Stimulated activated CD4-positive, alpha-beta T cell treated with anti-CD3 and anti-CD28 coated beads, Interleukin-4, amount 100 ng/mL, for 4 hours (primary cell): ENCODE data around the gene C5orf15.

ENCODE experiments used
- DNase-seq, 2 experiments: peaks; one replicate each; pipeline ENCODE4 v3.0.0-alpha.2; 2020

Gene C5orf15

DNA sequence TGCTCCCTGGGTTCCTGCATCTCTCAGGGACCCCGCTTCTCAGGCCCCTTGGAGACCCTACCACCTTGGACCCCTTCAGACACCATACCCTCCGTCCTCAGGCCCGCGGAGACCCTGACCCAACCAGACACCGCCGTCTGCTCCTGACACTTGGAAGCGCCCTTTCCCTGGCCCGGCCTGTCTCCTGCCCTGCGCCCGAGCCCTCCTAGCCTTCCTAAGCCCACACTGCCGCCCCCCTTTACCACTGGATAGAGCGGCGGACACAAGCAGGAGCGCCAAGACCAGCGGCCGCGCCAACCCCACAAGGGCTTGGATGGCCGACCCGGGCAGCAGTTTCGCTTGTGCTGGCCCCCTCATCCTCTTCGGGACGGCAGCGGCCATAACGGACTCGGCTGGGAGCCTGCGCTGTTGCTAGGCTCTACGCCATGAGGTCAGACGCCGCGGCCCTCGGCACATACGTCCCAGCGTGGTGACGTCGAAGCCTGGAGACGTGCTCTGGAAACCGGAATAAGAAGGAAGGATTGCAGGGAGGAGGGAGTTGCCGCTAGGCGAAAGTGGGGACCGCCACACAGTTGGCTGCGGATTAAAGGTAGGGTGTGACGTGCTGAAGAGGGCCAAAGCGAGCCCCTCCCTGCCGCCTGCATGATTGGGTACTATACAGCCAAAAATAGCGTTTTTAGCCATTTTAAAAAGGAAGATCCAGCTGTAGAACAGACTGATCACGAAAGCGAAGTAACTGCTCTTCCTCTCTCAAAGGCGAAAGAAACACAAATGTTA lies at the start of gene C5orf15:
TSS of gene C5orf15 (minus strand) at position 422 of the 777 bp plus-strand sequence. CDS start at position 381, 41 bp downstream.
- DNase-seq: peak; percentile 86 to 88

- no peak for DNase-seq
Observed at GRCh38 chr5:134008266-134008749, 39.9 kb upstream of the C5orf15 start.

- no peak for DNase-seq
Observed at GRCh38 chr5:134007581-134008265, 39.3 kb upstream of the C5orf15 start.

DNA sequence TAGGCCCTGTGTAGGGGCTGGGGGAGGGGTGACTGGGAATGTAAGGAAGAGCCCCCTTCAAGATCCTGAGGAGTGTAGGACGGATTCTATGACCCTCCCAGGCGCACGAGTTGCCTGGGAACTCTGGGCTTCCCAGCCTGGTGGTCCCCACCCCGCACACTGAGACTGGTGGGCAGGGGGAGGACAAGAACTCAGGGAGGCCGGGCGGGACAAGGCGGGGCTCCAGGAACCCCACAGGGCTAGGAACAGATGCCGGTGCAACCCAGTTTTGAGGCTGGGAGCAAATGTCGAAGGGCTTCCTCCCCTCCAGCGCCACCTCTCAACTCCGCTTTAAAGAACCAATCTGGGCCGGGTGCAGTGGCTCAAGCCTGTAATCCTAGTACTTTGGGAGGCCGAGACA lies 37.7 kb upstream of the C5orf15 start:
- no peak for DNase-seq

DNA sequence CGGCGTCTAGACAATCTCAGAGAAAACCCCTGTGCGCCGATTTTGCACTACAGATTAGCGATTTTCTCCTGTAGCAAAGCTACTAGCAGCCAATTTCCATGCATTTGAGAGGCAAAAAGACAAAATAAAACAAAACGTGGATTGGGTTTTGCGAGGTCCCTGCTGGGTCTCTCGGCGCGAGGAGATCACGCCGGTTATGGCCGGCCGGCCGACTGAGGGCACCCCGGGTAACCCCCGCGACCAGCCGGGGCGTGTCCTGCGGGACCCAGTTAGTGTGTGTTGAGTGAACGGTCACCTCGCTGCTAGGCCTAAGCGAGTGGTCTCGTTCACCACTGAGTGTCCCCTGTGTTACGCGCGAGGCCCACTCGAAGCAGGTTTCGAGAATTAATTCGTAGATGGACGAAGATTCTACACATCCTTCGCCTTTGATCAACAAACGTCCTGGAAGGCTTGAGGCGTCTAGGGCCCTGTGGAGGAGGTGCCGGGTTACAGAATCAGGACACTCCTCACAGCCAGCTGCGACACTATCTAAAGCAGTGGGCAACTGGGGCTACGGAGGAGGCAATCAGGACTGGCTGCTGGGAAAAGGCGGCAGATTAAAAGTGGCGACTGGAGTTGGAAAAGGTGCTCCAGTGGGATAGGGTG lies 37.1 kb upstream of the C5orf15 start:
- DNase-seq: no peak

GRCh38 chr5:134004626-134005416 lies 36.4 kb upstream of the C5orf15 start, which contains the start of gene VDAC1:
Gene VDAC1, minus strand, starts transcription at chr5:134004975. Its CDS starts 11,963 bp downstream, at chr5:133993012.
- DNase-seq: peak; percentile 74 to 81

GRCh38 chr5:134003817-134004625 lies 35.6 kb upstream of the C5orf15 start:
- DNase-seq: peak; percentile 49 to 51

- peak; percentile 17 to 41 for DNase-seq
Observed at GRCh38 chr5:134003064-134003816, 34.8 kb upstream of the C5orf15 start.

- no peak for DNase-seq
Observed at GRCh38 chr5:134001938-134002731, 33.7 kb upstream of the C5orf15 start.

DNA sequence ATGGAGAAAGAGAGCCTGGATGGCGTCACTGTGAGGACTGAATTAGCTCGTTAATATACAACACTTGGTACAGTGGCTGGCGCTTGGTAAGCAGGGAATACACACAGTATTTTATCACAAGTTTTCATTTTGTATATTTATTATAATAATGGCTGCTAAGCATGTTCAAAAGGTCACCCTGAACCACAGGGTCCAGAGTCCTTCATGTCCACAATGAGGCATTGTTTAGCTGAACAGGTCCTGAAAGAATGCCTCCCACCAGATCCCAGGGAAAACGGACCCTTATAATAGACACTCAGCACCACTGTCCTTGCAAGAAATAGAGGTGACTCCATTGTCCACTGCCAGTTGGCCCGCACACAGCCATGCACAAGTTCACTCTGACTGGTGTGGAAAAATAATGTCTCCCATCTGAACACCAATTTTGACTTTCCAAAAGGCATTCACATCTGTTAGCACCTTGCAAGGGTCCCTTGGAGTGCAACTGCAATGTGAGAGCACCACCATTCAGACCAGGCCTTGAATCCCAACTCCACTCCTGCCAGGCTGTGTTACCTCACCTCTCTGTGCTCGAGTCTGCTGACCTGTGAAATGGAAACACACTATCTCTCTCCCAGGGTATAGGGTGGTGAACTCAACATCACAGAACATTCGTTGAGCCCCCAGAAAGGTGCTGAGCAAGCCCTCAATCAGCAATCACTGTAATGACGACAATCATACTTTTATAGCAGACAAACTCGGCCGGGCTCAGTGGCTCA lies 32.5 kb upstream of the C5orf15 start:
- no peak for DNase-seq

- no peak for DNase-seq
Observed at GRCh38 chr5:134000091-134000511, 31.7 kb upstream of the C5orf15 start.

GRCh38 chr5:133998807-133999206 lies 30.4 kb upstream of the C5orf15 start:
- DNase-seq: no peak

DNA sequence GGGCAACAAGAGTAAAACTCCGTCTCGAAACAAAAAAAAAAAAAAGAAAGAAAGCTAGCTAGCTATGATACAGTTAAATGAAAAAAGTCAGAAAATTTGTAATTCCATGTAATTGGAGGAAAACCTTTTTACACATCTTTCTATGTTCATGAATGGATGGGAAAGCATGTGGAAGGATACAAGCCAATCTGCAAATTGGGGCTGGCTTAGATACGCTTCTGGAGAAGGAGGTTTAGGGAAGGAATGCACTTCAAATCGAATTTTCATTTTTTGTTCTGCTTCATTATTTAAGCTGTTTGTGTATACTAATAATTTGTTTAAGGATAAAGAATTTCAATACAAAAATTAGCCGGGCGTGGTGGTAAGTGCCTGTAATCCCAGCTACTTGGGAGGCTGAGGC lies 29.6 kb upstream of the C5orf15 start:
- DNase-seq: no peak

DNA sequence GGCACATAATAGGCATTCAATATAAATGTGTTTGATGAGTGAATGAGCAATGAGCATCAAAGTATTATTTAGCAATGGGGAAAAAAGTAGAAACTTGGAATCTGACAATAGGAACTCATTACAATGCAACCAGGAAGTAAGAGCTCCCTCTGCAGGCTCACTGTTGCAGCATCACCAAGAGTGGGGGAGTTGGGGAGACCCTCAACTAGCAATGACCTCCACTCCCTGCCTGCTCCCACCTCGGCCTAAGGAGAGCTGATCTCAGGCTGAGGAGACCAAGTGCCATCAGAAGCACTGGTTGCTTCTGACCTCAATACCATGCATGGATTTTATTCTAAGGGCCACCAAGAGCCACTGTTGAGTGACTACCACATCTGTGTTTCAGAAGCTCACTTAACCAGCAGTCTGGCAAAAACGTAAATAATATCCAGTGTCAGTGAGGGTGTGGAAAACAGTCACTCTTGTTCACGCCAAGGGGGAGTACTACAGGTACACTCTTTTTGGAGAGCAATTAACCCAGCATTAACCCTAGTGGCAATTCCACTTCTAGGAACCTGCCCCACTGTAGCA lies 28.3 kb upstream of the C5orf15 start:
- DNase-seq: no peak

- DNase-seq: no peak
Observed at GRCh38 chr5:133995883-133996563, 27.6 kb upstream of the C5orf15 start.

- no peak for DNase-seq
Observed at GRCh38 chr5:133995341-133995740, 26.9 kb upstream of the C5orf15 start.

GRCh38 chr5:133994990-133995333 lies 26.5 kb upstream of the C5orf15 start:
- no peak for DNase-seq

GRCh38 chr5:133994297-133994989 lies 26.0 kb upstream of the C5orf15 start:
- no peak for DNase-seq
